HCT116 (cell line): Measurements from ENCODE around the gene PTPRO. TPM values are rescaled to one million over a fixed set of nuclear protein-coding genes. Genes with fewer than 3 reads are reported as not detected.

Source experiments
- ATAC-seq: fragments of 200-7000 bp; cut with Tn5 transposase; 2 replicates; pipeline ENCODE4 v1.9.1; 2020; ENCODE audit warnings: mild to moderate bottlenecking, moderate library complexity
- BruUV-seq: library from RNA; stranded (reverse); fragments of 400-500 nt; replicated peaks from 2 replicates; lab custom pipeline; 2021; lab: Mats Ljungman, UMichigan
- CTCF ChIA-PET: fragments of 300-600 bp; sonication (Branson Sonifier 250); formaldehyde crosslinking; loops from one replicate; lab custom pipeline; 2021; ENCODE audit warnings: antibody characterized with exemption; lab: Charles Lee
- POLR2A ChIA-PET: fragments of 300-600, 350-600 bp; sonication (Branson Sonifier 250); formaldehyde crosslinking; loops from one replicate; lab custom pipeline; 2021; ENCODE audit warnings: antibody characterized with exemption; lab: Charles Lee
- RAD21 ChIA-PET, 2 experiments: fragments of 300-600 bp; sonication (Branson Sonifier 250); formaldehyde crosslinking; loops; one replicate each; lab custom pipeline; 2023; ENCODE audit warnings: low total read pairs in 2 of 2; ENCODE audit not compliant: uncharacterized antibody in 2 of 2, unreplicated experiment in 2 of 2, low non-redundant PET in 1 of 2; lab: Charles Lee
- DNase-seq: peaks from one replicate; pipeline ENCODE4 v3.0.0-alpha.2; 2010; ENCODE audit warnings: low read depth, low spot score
- H2AFZ ChIP-seq: fragments of 200-600 bp; shearing (Covaris generic), sonication (generic); 2 replicates; pipeline ENCODE4 v1.6.1; 2017; ENCODE audit warnings: low read depth, mixed run types, mixed read lengths, antibody characterized with exemption, low read length; ENCODE audit not compliant: poor library complexity, severe bottlenecking
- H3K27ac ChIP-seq: 2 replicates; pipeline ENCODE4 v1.5.1; 2012; ENCODE audit warnings: low read depth, low read length
- H3K27me3 ChIP-seq: fragments of 200-600 bp; sonication (generic); 2 replicates; pipeline ENCODE4 v1.6.1; 2016; ENCODE audit warnings: mixed run types, low read length, mixed read lengths; ENCODE audit not compliant: insufficient read depth
- H3K36me3 ChIP-seq, 2 experiments: fragments of 200-500 bp in 1 of 2; fragments of 200-600 bp in 1 of 2; sonication (Bioruptor generic) in 1 of 2; sonication (generic) in 1 of 2; 2 replicates each; pipeline versions ENCODE4 v1.5.1 to v1.6.1; 2014 to 2016; ENCODE audit warnings: low read length in 2 of 2, inconsistent platforms in 1 of 2, mixed read lengths in 1 of 2, mixed run types in 1 of 2; ENCODE audit not compliant: insufficient read depth in 2 of 2, control insufficient read depth in 1 of 2
- H3K4me1 ChIP-seq, 2 experiments: fragments of 200-600 bp in 1 of 2; sonication (generic) in 1 of 2; 2 replicates each; pipeline versions ENCODE4 v1.5.1 to v1.6.1; 2012 to 2017; ENCODE audit warnings: low read length in 2 of 2, inconsistent platforms in 1 of 2, mild to moderate bottlenecking in 1 of 2, mixed read lengths in 1 of 2, mixed run types in 1 of 2, moderate library complexity in 1 of 2; ENCODE audit not compliant: insufficient read depth in 2 of 2, control insufficient read depth in 1 of 2
- H3K4me2 ChIP-seq: fragments of 200-600 bp; sonication (generic); 2 replicates; pipeline ENCODE4 v1.6.1; 2017; ENCODE audit warnings: mixed run types, low read length, mixed read lengths
- H3K4me3 ChIP-seq, 2 experiments: fragments of 200-600 bp in 1 of 2; sonication (generic) in 1 of 2; replicated peaks in 1 of 2; 2 replicates each; pipeline ENCODE4 v1.5.1; 2011 to 2016; ENCODE audit warnings: low read length in 2 of 2, control low read depth in 1 of 2, low read depth in 1 of 2, mild to moderate bottlenecking in 1 of 2, mixed read lengths in 1 of 2, mixed run types in 1 of 2
- H3K79me2 ChIP-seq: fragments of 200-600 bp; sonication (generic); 2 replicates; pipeline ENCODE4 v1.6.1; 2017; ENCODE audit warnings: mild to moderate bottlenecking, mixed run types, low read length, moderate library complexity, mixed read lengths; ENCODE audit not compliant: insufficient read depth
- H3K9ac ChIP-seq: fragments of 200-600 bp; sonication (generic); 2 replicates; pipeline ENCODE4 v1.6.1; 2016; ENCODE audit warnings: low read length, mixed read lengths
- H3K9me2 ChIP-seq: fragments of 200-600 bp; sonication (generic), shearing (Covaris generic); 2 replicates; pipeline ENCODE4 v1.6.1; 2017; ENCODE audit warnings: mixed run types, mild to moderate bottlenecking, moderate library complexity; ENCODE audit not compliant: insufficient read depth
- H3K9me3 ChIP-seq, 2 experiments: fragments of 200-500 bp in 1 of 2; fragments of 200-600 bp in 1 of 2; sonication (Bioruptor generic) in 1 of 2; sonication (generic) in 1 of 2; 2 replicates each; pipeline ENCODE4 v1.6.1; 2014 to 2017; ENCODE audit warnings: low read length in 2 of 2, mixed read lengths in 2 of 2, inconsistent platforms in 1 of 2, low read depth in 1 of 2, mild to moderate bottlenecking in 1 of 2, mixed run types in 1 of 2, moderate library complexity in 1 of 2; ENCODE audit not compliant: control insufficient read depth in 1 of 2, insufficient read depth in 1 of 2
- H4K20me1 ChIP-seq: fragments of 200-600 bp; sonication (generic), shearing (Covaris generic); 2 replicates; pipeline ENCODE4 v1.6.1; 2017; ENCODE audit warnings: mixed run types, mild to moderate bottlenecking, moderate library complexity; ENCODE audit not compliant: insufficient read depth
- CBX3 ChIP-seq: IDR thresholded peaks from 2 replicates; pipeline ENCODE4 v1.6.1; 2012; ENCODE audit warnings: low read depth
- CEBPB ChIP-seq: IDR thresholded peaks from 2 replicates; pipeline ENCODE4 v1.6.1; 2012; ENCODE audit warnings: low read depth
- ELF1 ChIP-seq: IDR thresholded peaks from 2 replicates; pipeline ENCODE4 v1.6.1; 2012; ENCODE audit warnings: low read depth, borderline replicate concordance
- EZH2 ChIP-seq: fragments of 200-600 bp; sonication (generic); IDR thresholded peaks from 2 replicates; pipeline ENCODE4 v1.6.1; 2017; ENCODE audit warnings: antibody characterized with exemption, mixed run types
- EZH2phosphoT487 ChIP-seq: fragments of 200-600 bp; IDR thresholded peaks from 2 replicates; pipeline ENCODE4 v1.6.1; 2018; ENCODE audit warnings: antibody characterized with exemption, borderline replicate concordance
- FOSL1 ChIP-seq: IDR thresholded peaks from 2 replicates; pipeline ENCODE4 v1.6.1; 2012; ENCODE audit warnings: low read depth
- JUND ChIP-seq: IDR thresholded peaks from 2 replicates; pipeline ENCODE4 v1.6.1; 2012
- POLR2A ChIP-seq: IDR thresholded peaks from 2 replicates; pipeline ENCODE4 v1.7.0; 2011; ENCODE audit warnings: borderline replicate concordance; ENCODE audit not compliant: insufficient read depth, insufficient read length; ENCODE audit errors: extremely low read depth
- POLR2AphosphoS5 ChIP-seq: IDR thresholded peaks from 2 replicates; pipeline ENCODE4 v1.6.1; 2011; ENCODE audit warnings: mild to moderate bottlenecking, low read depth, low read length, moderate library complexity
- RAD21 ChIP-seq: IDR thresholded peaks from 2 replicates; pipeline ENCODE4 v1.6.1; 2012; ENCODE audit warnings: low read depth, mild to moderate bottlenecking
- SIN3A ChIP-seq: IDR thresholded peaks from 2 replicates; pipeline ENCODE4 v1.6.1; 2012; ENCODE audit warnings: low read depth
- SP1 ChIP-seq: IDR thresholded peaks from 2 replicates; pipeline ENCODE4 v1.6.1; 2012; ENCODE audit warnings: low read depth
- SRF ChIP-seq: IDR thresholded peaks from 2 replicates; pipeline ENCODE4 v1.6.1; 2012; ENCODE audit warnings: low read depth
- TCF7L2 ChIP-seq: IDR thresholded peaks from 2 replicates; pipeline ENCODE4 v1.7.0; 2011; ENCODE audit warnings: borderline replicate concordance, inconsistent platforms; ENCODE audit not compliant: insufficient read depth, insufficient read length; ENCODE audit errors: extremely low read depth
- YY1 ChIP-seq: IDR thresholded peaks from 2 replicates; pipeline ENCODE4 v1.6.1; 2011; ENCODE audit warnings: low read length, low read depth, moderate library complexity, mild to moderate bottlenecking; ENCODE audit not compliant: insufficient replicate concordance; ENCODE audit errors: extremely low read depth
- ZFX ChIP-seq: fragments of 450-650 bp; IDR thresholded peaks from 2 replicates; pipeline ENCODE4 v1.6.1; 2017
- ZNF274 ChIP-seq: fragments of 200-500 bp; sonication (Bioruptor generic); IDR thresholded peaks from 2 replicates; pipeline ENCODE4 v1.6.1; 2014; ENCODE audit warnings: mild to moderate bottlenecking, low read depth, low read length, inconsistent platforms
- intact Hi-C: fragments of 100-400 bp; cut with micrococcal nuclease; formaldehyde crosslinking; loops from 2 replicates; pipeline ENCODE4 v1.10.0; 2022
- total RNA-seq: library from RNA; stranded (reverse); gene quantifications from one replicate; pipeline ENCODE4 v1.2.1, GENCODE V29; 2021; ENCODE audit not compliant: unreplicated experiment
- TF ChIP-seq, protein P1 (sequence below): IDR thresholded peaks from 2 replicates; pipeline ENCODE4 v1.6.1; 2012
- TF ChIP-seq, protein P2 (sequence below), 3 experiments: fragments of 200-600 bp in 1 of 3; sonication (generic) in 1 of 3; IDR thresholded peaks in 2 of 3; conservative IDR thresholded peaks in 1 of 3; 2 replicates each; pipeline ENCODE4 v1.5.1; 2012 to 2017; ENCODE audit warnings: low read depth in 2 of 3, low read length in 2 of 3, antibody characterized with exemption in 1 of 3, borderline replicate concordance in 1 of 3, control low read depth in 1 of 3, mild to moderate bottlenecking in 1 of 3, mixed read lengths in 1 of 3, mixed run types in 1 of 3, moderate library complexity in 1 of 3; ENCODE audit not compliant: insufficient read depth in 1 of 3

The PTPRO gene
- total RNA-seq, 1 experiment from 2014 or later, result not detected

DNA sequence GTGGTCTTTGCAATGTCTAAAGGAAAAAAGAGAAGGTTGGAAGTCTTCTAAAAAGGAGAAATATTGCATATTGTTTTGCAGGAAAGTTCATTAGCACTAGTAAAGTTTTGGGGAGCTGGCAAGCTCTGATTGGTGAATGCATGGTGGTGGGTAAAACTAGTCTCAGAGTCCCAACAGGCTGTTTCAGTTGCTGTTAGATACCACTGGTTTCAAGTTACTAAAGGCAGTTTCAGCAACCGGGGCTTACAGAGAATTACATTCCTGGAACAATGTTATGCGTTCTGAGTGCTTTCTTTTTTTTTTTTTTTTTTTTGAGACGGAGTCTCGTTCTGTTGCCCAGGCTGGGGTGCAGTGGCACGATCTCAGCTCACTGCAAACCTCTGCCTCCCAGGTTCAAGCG lies 258.7 kb downstream of the PTPRO start (continued):
- TF ChIP-seq ZNF274 (no peak), JUND (no peak), YY1 (no peak), SIN3A (no peak), FOSL1 (no peak), SP1 (no peak), ELF1 (no peak)
- TF ChIP-seq, protein P1, sequence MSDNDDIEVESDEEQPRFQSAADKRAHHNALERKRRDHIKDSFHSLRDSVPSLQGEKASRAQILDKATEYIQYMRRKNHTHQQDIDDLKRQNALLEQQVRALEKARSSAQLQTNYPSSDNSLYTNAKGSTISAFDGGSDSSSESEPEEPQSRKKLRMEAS, result no peak

DNA sequence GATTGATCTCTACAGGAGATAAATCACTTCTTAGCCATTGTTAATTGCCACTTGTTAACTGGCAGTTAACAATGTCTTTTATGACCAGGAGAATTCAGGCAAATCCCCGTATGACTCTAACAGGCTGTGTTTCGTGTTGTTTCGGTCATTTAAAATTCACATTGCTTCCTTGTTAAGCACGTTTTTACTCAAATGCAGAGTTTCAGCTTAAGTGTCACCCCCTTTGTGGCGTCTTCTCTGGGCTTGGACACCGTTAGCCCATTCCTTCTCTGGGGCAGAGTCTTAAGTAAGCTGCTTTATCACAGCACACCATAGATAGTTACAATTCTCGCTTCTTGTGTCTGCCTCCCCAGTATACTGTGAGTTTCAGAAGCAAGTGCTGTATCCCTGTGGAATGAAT lies 261.5 kb downstream of the PTPRO start:
- no TSS peak for BruUV-seq
- Histone ChIP-seq H3K27me3 (no peaks in the 10 kb centered on the region), H3K79me2 (no peaks in the 10 kb centered on the region), H3K4me1 (no peaks in the 10 kb centered on the region), H3K36me3 (no peaks in the 10 kb centered on the region), H3K9ac (no peak overlapping the region), H2AFZ (no peak overlapping the region), H3K4me2 (no peak overlapping the region), H3K9me2 (no peaks in the 10 kb centered on the region)
- RAD21 ChIA-PET, result interaction anchor here in 1 of 2 experiments (1.0 kb wide), 1 partner anchor 273 kb away, joined by 4 read pairs; no protein-coding TSS in a partner anchor
- intact Hi-C loops, result loop anchor here (1.0 to 10.0 kb wide), 2 partner anchors 52 to 309 kb away; no protein-coding TSS in a partner anchor
- no peak for ATAC-seq
- TF ChIP-seq EZH2 (no peak), ELF1 (no peak), POLR2A (no peak), YY1 (no peak), SRF (no peak), CBX3 (no peak), TCF7L2 (no peak), POLR2AphosphoS5 (no peak), ZFX (no peak), CEBPB (no peak), EZH2phosphoT487 (no peak), SP1 (no peak), SIN3A (no peak), RAD21 (no peak), JUND (no peak)
- TF ChIP-seq, protein P2, sequence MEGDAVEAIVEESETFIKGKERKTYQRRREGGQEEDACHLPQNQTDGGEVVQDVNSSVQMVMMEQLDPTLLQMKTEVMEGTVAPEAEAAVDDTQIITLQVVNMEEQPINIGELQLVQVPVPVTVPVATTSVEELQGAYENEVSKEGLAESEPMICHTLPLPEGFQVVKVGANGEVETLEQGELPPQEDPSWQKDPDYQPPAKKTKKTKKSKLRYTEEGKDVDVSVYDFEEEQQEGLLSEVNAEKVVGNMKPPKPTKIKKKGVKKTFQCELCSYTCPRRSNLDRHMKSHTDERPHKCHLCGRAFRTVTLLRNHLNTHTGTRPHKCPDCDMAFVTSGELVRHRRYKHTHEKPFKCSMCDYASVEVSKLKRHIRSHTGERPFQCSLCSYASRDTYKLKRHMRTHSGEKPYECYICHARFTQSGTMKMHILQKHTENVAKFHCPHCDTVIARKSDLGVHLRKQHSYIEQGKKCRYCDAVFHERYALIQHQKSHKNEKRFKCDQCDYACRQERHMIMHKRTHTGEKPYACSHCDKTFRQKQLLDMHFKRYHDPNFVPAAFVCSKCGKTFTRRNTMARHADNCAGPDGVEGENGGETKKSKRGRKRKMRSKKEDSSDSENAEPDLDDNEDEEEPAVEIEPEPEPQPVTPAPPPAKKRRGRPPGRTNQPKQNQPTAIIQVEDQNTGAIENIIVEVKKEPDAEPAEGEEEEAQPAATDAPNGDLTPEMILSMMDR (IDR thresholded peaks at IDR 0.05 in 2 of 3, conservative IDR thresholded peaks at IDR 0.05 in 1 of 3; ENCODE audit: borderline replicate concordance in 1 of 3, insufficient read depth in 1 of 3, low read depth in 2 of 3, low read length in 2 of 3), result no peak
- TF ChIP-seq, all 23 proteins: peak for 0
- CTCF ChIA-PET, result interaction anchor here (0.9 to 5.0 kb wide), 15 partner anchors 10 to 307 kb away, joined by 3 to 104 read pairs (median 7); no protein-coding TSS in a partner anchor
- Histone ChIP-seq H3K4me3 (no peak overlapping the region), H3K27ac (no peak overlapping the region), H4K20me1 (no peaks in the 10 kb centered on the region), H3K9me3 (no peaks in the 10 kb centered on the region)
- POLR2A ChIA-PET, result interaction anchor here (1.2 kb wide), 1 partner anchor 51 kb away, joined by 4 read pairs; no protein-coding TSS in a partner anchor
- DNase-seq, result no peak
